K562 (cell line): ENCODE measurements around the gene ADAMTS14. TPM values are rescaled to one million over a fixed set of nuclear protein-coding genes. Genes with fewer than 3 reads are reported as not detected.

Experiments used
- CBFB ChIP-seq: sonication (generic); formaldehyde crosslinking; IDR thresholded peaks from 2 replicates; pipeline ENCODE4 v1.4.0; 2020; ENCODE audit warnings: mild to moderate bottlenecking, missing genetic modification reagents
- CREB5 ChIP-seq: fragments of 250-450 bp; sonication (Bioruptor Pico); IDR thresholded peaks from 2 replicates; pipeline ENCODE4 v1.5.0; 2020; ENCODE audit warnings: mild to moderate bottlenecking
- DIDO1 ChIP-seq: fragments of 450-650 bp; IDR thresholded peaks from 2 replicates; pipeline ENCODE4 v1.6.1; 2016; ENCODE audit warnings: low read depth, missing biosample characterization, missing genetic modification characterization
- DMBX1 ChIP-seq: fragments of 250-450 bp; sonication (Bioruptor Pico); IDR thresholded peaks from 2 replicates; pipeline ENCODE4 v1.8.0; 2022; ENCODE audit warnings: inconsistent platforms, mild to moderate bottlenecking, moderate library complexity, borderline replicate concordance
- E4F1 ChIP-seq: fragments of 250-450 bp; sonication (Bioruptor Pico); IDR thresholded peaks from 2 replicates; pipeline ENCODE4 v1.5.0; 2021; ENCODE audit warnings: mild to moderate bottlenecking, borderline replicate concordance
- MAFF ChIP-seq: IDR thresholded peaks from 2 replicates; pipeline ENCODE4 v1.6.1; 2012; ENCODE audit warnings: low read length, improper control_type of control experiment
- SP1 ChIP-seq: sonication (generic); formaldehyde crosslinking; IDR thresholded peaks from 2 replicates; pipeline ENCODE4 v1.8.1; 2022; ENCODE audit warnings: mild to moderate bottlenecking, missing genetic modification reagents
- ZC3H8 ChIP-seq: fragments of 450-650 bp; IDR thresholded peaks from 2 replicates; pipeline ENCODE4 v1.6.1; 2017
- ZNF197 ChIP-seq: fragments of 200-800 bp; sonication (Bioruptor generic); IDR thresholded peaks from 2 replicates; pipeline ENCODE4 v1.6.1; 2016; ENCODE audit warnings: low read depth, missing genetic modification characterization, missing compliant biosample characterization
- ZNF407 ChIP-seq: fragments of 450-650 bp; IDR thresholded peaks from 2 replicates; pipeline ENCODE4 v1.6.1; 2016; ENCODE audit warnings: low read depth
- ZNF583 ChIP-seq: fragments of 250-450 bp; sonication (Bioruptor Pico); IDR thresholded peaks from 2 replicates; pipeline ENCODE4 v1.4.0; 2020
- ZNF589 ChIP-seq: fragments of 200-800 bp; sonication (Bioruptor generic); IDR thresholded peaks from 2 replicates; pipeline ENCODE4 v1.6.1; 2016; ENCODE audit warnings: low read depth, missing genetic modification characterization, missing compliant biosample characterization
- polyA plus RNA-seq, 8 experiments: library from polyadenylated mRNA; depleted of rRNA in 4 of 8; stranded (reverse) in 5 of 8; unstranded in 3 of 8; fragments of >200 nt; fragmentation: Nextera tagmentation in 2 of 8; fragmentation: Illumina TruSeq in 1 of 8; extraction: Ambion mirVana in 2 of 8; extraction: Trizol in 1 of 8; gene quantifications; 2 replicates each; pipeline versions ENCODE4 v1.2.1 to v1.2.3, GENCODE V29; 2011 to 2014; ENCODE audit warnings: inconsistent platforms in 1 of 8, missing spikeins in 1 of 8
- total RNA-seq, 7 experiments: library from RNA; depleted of rRNA in 6 of 7; stranded (reverse); fragments of >200 nt in 6 of 7; fragmentation: Illumina TruSeq in 2 of 7; extraction: Trizol in 2 of 7; gene quantifications; 2 replicates each; pipeline versions ENCODE4 v1.2.1 to v1.2.3, GENCODE V29; 2011 to 2021; ENCODE audit warnings: low replicate concordance in 1 of 7

ADAMTS14 gene
- total and polyA plus RNA-seq, 9 of the 15 experiments (the other 6 are each of a cell fraction or from before 2014, with no cell fraction given), result 0.04 to 37.4 (median 15.9) TPM

- TF ChIP-seq MAFF, result peak; percentile 23; the same call in 1 of the 2 replicates
- TF ChIP-seq CREB5, result peak; percentile 44; the same call in 1 of the 2 replicates
- peak; percentile 76 for TF ChIP-seq ZNF583
- TF ChIP-seq CBFB (CRISPR knock-in tag), result no peak
- TF ChIP-seq ZNF197 (CRISPR knock-in tag), result peak; percentile 45; the same call in 1 of the 2 replicates
- TF ChIP-seq E4F1, result no peak
- TF ChIP-seq DMBX1 (CRISPR knock-in tag), result peak; percentile 77; the same call in 1 of the 2 replicates
- 0 out of 2 replicates have a peak, but pooled peaks have one; percentile 16 for TF ChIP-seq ZNF589 (CRISPR knock-in tag)
- TF ChIP-seq SP1 (CRISPR knock-in tag), result 0 out of 2 replicates have a peak, but pooled peaks have one; percentile 29
- 0 out of 2 replicates have a peak, but pooled peaks have one; percentile 40 for TF ChIP-seq DIDO1 (tag)
- no peak for TF ChIP-seq ZC3H8
- no peak for TF ChIP-seq ZNF407
These were observed 9.7 kb upstream of the ADAMTS14 start (continued) for GRCh38 chr10:70662362-70663220.
